ENCODE data around the gene KCNC4.

- no peak for TF ChIP-seq CTCF (IDR thresholded peaks at IDR 0.05)
- TF ChIP-seq POLR2A (IDR thresholded peaks at IDR 0.05): no peak
These were observed 45.3 kb upstream of the KCNC4 start for GRCh38 chr1:110164725-110165350.
